SJSA1 (cell line): ENCODE measurements around the gene LRG1. TPM values are rescaled to one million over a fixed set of nuclear protein-coding genes. Genes with fewer than 3 reads are reported as not detected.

Source experiments
- DNase-seq, 2 experiments: peaks; one replicate each; pipeline ENCODE4 v3.0.0-alpha.2; 2015 to 2020; ENCODE audit warnings: low spot score in 2 of 2, low read depth in 1 of 2
- H3K27ac ChIP-seq: fragments of 250-450 bp; sonication (Bioruptor Pico); 2 replicates; pipeline ENCODE4 v1.5.1; 2020; ENCODE audit warnings: mild to moderate bottlenecking, moderate library complexity
- H3K27me3 ChIP-seq: fragments of 250-450 bp; sonication (Bioruptor Pico); replicated peaks from 2 replicates; pipeline ENCODE4 v1.5.1; 2020; ENCODE audit warnings: mild to moderate bottlenecking, moderate library complexity
- H3K36me3 ChIP-seq: fragments of 250-450 bp; sonication (Bioruptor Pico); 2 replicates; pipeline ENCODE4 v1.5.1; 2020; ENCODE audit warnings: mild to moderate bottlenecking
- H3K4me1 ChIP-seq: fragments of 250-450 bp; sonication (Bioruptor Pico); replicated peaks from 2 replicates; pipeline ENCODE4 v1.6.1; 2021; ENCODE audit warnings: mild to moderate bottlenecking
- H3K4me3 ChIP-seq: fragments of 250-450 bp; sonication (Bioruptor Pico); 2 replicates; pipeline ENCODE4 v1.5.1; 2020; ENCODE audit warnings: mild to moderate bottlenecking
- H3K9me3 ChIP-seq: fragments of 250-450 bp; sonication (Bioruptor Pico); replicated peaks from 2 replicates; pipeline ENCODE4 v1.5.1; 2020; ENCODE audit warnings: mild to moderate bottlenecking
- total RNA-seq: library from RNA; depleted of rRNA; stranded (reverse); fragments of >200 nt; shearing (Covaris generic); gene quantifications from 2 replicates; pipeline ENCODE4 v1.2.3, GENCODE V29; 2014

Gene LRG1
- total RNA-seq, 1 experiment from 2014 or later, result not detected

GRCh38 chr19:4499855-4500254, 40.0 kb downstream of the LRG1 start:
- DNase-seq, result no peak
- H3K36me3 ChIP-seq, result peaks cover 62% of the 10 kb centered on the region
- no peaks in the 10 kb centered on the region for H3K27me3 ChIP-seq
- H3K9me3 ChIP-seq, result no peaks in the 10 kb centered on the region
- H3K4me1 ChIP-seq, result no peaks in the 10 kb centered on the region
- H3K27ac ChIP-seq, result no peak overlapping the region
- H3K4me3 ChIP-seq, result no peak overlapping the region

GRCh38 chr19:4499318-4499717, 40.5 kb downstream of the LRG1 start:
- Histone ChIP-seq H3K36me3 (peaks cover 61% of the 10 kb centered on the region), H3K4me1 (no peaks in the 10 kb centered on the region), H3K27me3 (no peaks in the 10 kb centered on the region), H3K4me3 (no peak overlapping the region), H3K27ac (no peak overlapping the region), H3K9me3 (no peaks in the 10 kb centered on the region)
- DNase-seq, result no peak

GRCh38 chr19:4498694-4499093, 41.1 kb downstream of the LRG1 start:
- no peaks in the 10 kb centered on the region for H3K4me1 ChIP-seq

GRCh38 chr19:4497770-4498389, 42.0 kb downstream of the LRG1 start:
- no peak overlapping the region for H3K4me3 ChIP-seq
- H3K27ac ChIP-seq, result no peak overlapping the region
- H3K9me3 ChIP-seq, result no peaks in the 10 kb centered on the region
- H3K36me3 ChIP-seq, result peaks cover 73% of the 10 kb centered on the region
- DNase-seq, result peak in 1 of 2 experiments; percentile 43
- H3K27me3 ChIP-seq, result no peaks in the 10 kb centered on the region
- H3K4me1 ChIP-seq, result no peaks in the 10 kb centered on the region

More at GRCh38 chr19:4498694-4499093, 41.1 kb downstream of the LRG1 start:
- H3K27me3 ChIP-seq, result no peaks in the 10 kb centered on the region
- H3K27ac ChIP-seq, result no peak overlapping the region
- H3K4me3 ChIP-seq, result no peak overlapping the region
- H3K9me3 ChIP-seq, result no peaks in the 10 kb centered on the region
- DNase-seq, result no peak
- H3K36me3 ChIP-seq, result peaks cover 68% of the 10 kb centered on the region

- no peaks in the 10 kb centered on the region for H3K4me1 ChIP-seq
- H3K4me3 ChIP-seq, result no peak overlapping the region
- no peak for DNase-seq
- H3K27ac ChIP-seq, result no peak overlapping the region
- H3K9me3 ChIP-seq, result no peaks in the 10 kb centered on the region
- peaks cover 76% of the 10 kb centered on the region for H3K36me3 ChIP-seq
- H3K27me3 ChIP-seq, result no peaks in the 10 kb centered on the region
Measured at GRCh38 chr19:4496304-4496703, 43.5 kb downstream of the LRG1 start.

- no peak for DNase-seq
- H3K9me3 ChIP-seq, result no peaks in the 10 kb centered on the region
- H3K36me3 ChIP-seq, result peaks cover 77% of the 10 kb centered on the region
- H3K4me1 ChIP-seq, result no peaks in the 10 kb centered on the region
- no peak overlapping the region for H3K4me3 ChIP-seq
- H3K27me3 ChIP-seq, result no peaks in the 10 kb centered on the region
- no peak overlapping the region for H3K27ac ChIP-seq
Measured at GRCh38 chr19:4495471-4495870, 44.4 kb downstream of the LRG1 start.

GRCh38 chr19:4494691-4495064, 45.2 kb downstream of the LRG1 start:
- Histone ChIP-seq H3K36me3 (peaks cover 81% of the 10 kb centered on the region), H3K4me1 (no peaks in the 10 kb centered on the region), H3K4me3 (no peak overlapping the region), H3K27me3 (no peaks in the 10 kb centered on the region), H3K27ac (no peak overlapping the region), H3K9me3 (no peaks in the 10 kb centered on the region)
- DNase-seq, result no peak

- H3K36me3 ChIP-seq, result peaks cover 85% of the 10 kb centered on the region
- H3K27ac ChIP-seq, result no peak overlapping the region
- DNase-seq, result peak in 1 of 2 experiments; percentile 47
Measured at GRCh38 chr19:4493929-4494690, 45.7 kb downstream of the LRG1 start.

GRCh38 chr19:4493104-4493928, 46.5 kb downstream of the LRG1 start:
- H3K4me3 ChIP-seq, result no peak overlapping the region
- H3K9me3 ChIP-seq, result no peaks in the 10 kb centered on the region
- H3K4me1 ChIP-seq, result no peaks in the 10 kb centered on the region
- H3K36me3 ChIP-seq, result peaks cover 83% of the 10 kb centered on the region
- no peak overlapping the region for H3K27ac ChIP-seq
- no peak for DNase-seq
- no peaks in the 10 kb centered on the region for H3K27me3 ChIP-seq

More at GRCh38 chr19:4493929-4494690, 45.7 kb downstream of the LRG1 start:
- no peaks in the 10 kb centered on the region for H3K27me3 ChIP-seq
- no peak overlapping the region for H3K4me3 ChIP-seq
- no peaks in the 10 kb centered on the region for H3K9me3 ChIP-seq
- no peaks in the 10 kb centered on the region for H3K4me1 ChIP-seq

- H3K36me3 ChIP-seq, result peaks cover 79% of the 10 kb centered on the region
- DNase-seq, result no peak
- H3K9me3 ChIP-seq, result no peaks in the 10 kb centered on the region
- no peak overlapping the region for H3K27ac ChIP-seq
- H3K4me3 ChIP-seq, result no peak overlapping the region
- no peaks in the 10 kb centered on the region for H3K4me1 ChIP-seq
- H3K27me3 ChIP-seq, result no peaks in the 10 kb centered on the region
Measured at GRCh38 chr19:4492337-4493103, 47.3 kb downstream of the LRG1 start.

- Histone ChIP-seq H3K27ac (no peak overlapping the region), H3K4me1 (no peaks in the 10 kb centered on the region), H3K36me3 (peaks cover 72% of the 10 kb centered on the region), H3K4me3 (no peak overlapping the region), H3K27me3 (no peaks in the 10 kb centered on the region), H3K9me3 (no peaks in the 10 kb centered on the region)
- DNase-seq, result no peak
Measured at GRCh38 chr19:4491446-4491845, 48.4 kb downstream of the LRG1 start.

GRCh38 chr19:4488496-4488895, 51.3 kb downstream of the LRG1 start:
- DNase-seq, result no peak
- no peaks in the 10 kb centered on the region for H3K9me3 ChIP-seq
- H3K36me3 ChIP-seq, result peaks cover 56% of the 10 kb centered on the region
- no peaks in the 10 kb centered on the region for H3K4me1 ChIP-seq
- H3K4me3 ChIP-seq, result no peak overlapping the region
- H3K27me3 ChIP-seq, result no peaks in the 10 kb centered on the region
- H3K27ac ChIP-seq, result no peak overlapping the region

GRCh38 chr19:4487572-4487971, 52.3 kb downstream of the LRG1 start:
- Histone ChIP-seq H3K4me3 (no peak overlapping the region), H3K27me3 (no peaks in the 10 kb centered on the region), H3K36me3 (peaks cover 56% of the 10 kb centered on the region), H3K9me3 (no peaks in the 10 kb centered on the region), H3K27ac (no peak overlapping the region), H3K4me1 (no peaks in the 10 kb centered on the region)
- DNase-seq, result no peak
